Activated T-cell treated with anti-CD3 and anti-CD28 coated beads for 1 hour (primary cell): ENCODE data around the gene PCSK5.
"Not testable (repeated sequence)": the region's sequence is repeated elsewhere in the genome, so short reads cannot be mapped to it uniquely, and the experiment has no call there.

ENCODE experiments used
- DNase-seq: peaks from one replicate; pipeline ENCODE4 v3.0.0-alpha.2; 2020; ENCODE audit warnings: low read depth

PCSK5 gene

GRCh38 chr9:75963321-75963720 is 72.8 kb downstream of the PCSK5 start:
- not testable (repeated sequence) for DNase-seq

DNA sequence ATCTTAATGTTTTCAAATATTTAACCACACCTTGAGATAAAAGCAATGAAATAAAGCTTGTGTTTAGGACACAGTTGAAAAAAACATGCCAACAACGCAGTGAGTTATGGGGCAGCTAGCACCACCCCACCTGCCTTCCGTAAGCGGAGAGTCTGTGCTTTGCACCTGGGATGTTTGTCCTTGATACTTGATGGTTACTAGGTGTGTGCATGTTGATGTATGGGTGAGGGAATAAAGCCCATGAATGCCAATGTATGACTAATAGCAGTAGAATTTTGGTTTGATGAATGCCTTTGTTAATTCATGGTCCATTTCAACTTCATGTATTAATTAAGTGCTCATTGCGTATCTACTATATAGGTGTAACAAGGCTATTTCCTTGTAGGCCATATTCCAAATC is 74.0 kb downstream of the PCSK5 start:
- no peak for DNase-seq

- no peak for DNase-seq
These were observed 74.8 kb downstream of the PCSK5 start for GRCh38 chr9:75965231-75965630.

- DNase-seq: no peak
These were observed 77.1 kb downstream of the PCSK5 start for GRCh38 chr9:75967556-75967955.

- no peak for DNase-seq
These were observed 83.7 kb downstream of the PCSK5 start for GRCh38 chr9:75974016-75974766.

DNA sequence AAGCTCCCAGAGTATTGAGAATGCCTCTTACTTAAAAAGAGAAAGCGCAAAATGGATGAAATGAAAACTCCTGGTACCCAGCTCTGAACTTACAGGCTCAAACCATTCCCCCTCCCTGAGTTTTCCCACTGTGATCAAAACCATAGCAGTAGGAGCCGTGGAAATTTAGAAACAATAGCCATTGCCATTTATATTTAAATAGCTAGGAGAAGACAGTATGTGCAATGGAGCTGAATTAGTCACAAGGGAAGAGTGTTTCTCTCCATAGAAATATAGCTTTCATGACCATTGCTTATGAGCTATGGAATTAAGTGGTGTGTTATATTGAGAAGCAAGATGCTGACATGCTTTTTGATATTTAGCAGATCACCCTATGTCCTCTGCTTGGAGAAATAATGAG is 84.6 kb downstream of the PCSK5 start:
- DNase-seq: no peak

- no peak for DNase-seq
These were observed 86.1 kb downstream of the PCSK5 start for GRCh38 chr9:75976549-75976948.

- no peak for DNase-seq
These were observed 88.9 kb downstream of the PCSK5 start for GRCh38 chr9:75979362-75979761.

GRCh38 chr9:75983319-75984045 is 93.0 kb downstream of the PCSK5 start:
- no peak for DNase-seq

DNA sequence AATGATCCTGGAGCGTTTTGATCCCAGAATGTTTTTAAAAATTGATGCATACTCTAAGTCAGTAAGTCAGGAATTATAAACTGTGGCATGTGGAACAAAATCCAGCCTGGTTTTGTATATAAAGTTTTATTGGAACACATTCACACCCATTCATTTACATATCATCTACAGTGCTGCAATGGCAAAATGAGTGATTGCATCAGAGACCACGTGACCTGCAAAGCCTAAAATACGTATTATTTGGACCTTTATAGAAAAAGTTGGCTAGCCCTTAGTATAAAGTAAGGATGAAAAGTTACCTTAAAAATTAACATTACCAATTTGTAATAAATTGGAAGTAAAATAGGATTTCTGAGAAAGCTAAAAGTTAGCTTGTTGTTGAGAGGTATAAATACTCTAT is 95.0 kb downstream of the PCSK5 start:
- no peak for DNase-seq

GRCh38 chr9:75988663-75989062 is 98.2 kb downstream of the PCSK5 start:
- DNase-seq: no peak

DNA sequence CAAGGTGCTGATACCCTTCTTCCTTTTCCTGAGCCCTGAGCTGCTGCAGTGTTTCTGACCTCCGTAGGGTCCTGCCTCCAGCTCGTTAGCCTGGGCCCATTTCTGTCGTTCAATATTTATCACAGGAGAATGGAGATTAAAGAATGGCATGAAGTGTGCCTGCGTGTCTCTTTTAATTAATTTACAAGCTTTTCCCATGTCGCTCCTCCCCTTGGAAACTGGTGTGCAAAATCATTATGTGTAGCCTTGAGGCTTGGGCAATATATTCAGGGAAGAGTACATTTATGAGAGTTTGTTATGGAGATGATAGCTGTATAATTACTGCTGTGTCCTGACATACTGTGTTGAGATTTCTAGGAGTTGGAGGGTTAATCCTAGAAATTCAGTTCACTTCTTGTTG is 99.7 kb downstream of the PCSK5 start:
- no peak for DNase-seq

DNA sequence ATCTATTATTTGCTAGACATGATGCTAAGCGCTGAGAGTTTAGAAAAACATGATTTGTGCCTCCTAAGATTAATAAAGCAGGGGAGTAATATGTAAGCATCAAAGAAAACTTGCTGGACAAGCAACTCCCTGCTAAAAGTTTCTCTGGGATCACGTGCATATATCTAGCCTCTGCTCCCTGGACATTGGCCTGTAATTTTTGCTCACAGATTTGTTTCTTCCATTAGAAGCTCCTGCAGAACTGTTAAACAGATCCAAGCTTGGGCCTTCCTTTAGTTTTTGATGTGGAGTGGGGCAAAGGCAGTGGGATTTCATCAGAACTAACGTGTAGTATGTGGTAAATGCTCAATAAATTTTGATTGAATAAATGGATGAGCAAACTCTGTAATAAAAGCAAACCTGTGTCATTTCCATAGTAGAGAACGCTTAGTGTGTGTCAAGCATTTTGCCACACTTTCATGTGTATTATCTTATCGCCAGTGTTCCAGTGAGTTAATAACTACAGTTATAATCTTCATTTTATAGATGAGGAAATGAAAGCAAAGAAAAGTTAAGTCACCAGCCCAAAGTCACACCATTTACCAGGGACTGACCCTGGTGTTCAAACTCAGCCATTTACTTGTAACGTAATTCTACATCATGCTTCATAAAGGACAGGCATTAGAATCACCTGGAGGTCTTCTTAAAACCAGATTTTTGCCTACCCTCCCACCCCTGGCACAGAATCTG is 100.3 kb downstream of the PCSK5 start:
- DNase-seq: no peak

DNA sequence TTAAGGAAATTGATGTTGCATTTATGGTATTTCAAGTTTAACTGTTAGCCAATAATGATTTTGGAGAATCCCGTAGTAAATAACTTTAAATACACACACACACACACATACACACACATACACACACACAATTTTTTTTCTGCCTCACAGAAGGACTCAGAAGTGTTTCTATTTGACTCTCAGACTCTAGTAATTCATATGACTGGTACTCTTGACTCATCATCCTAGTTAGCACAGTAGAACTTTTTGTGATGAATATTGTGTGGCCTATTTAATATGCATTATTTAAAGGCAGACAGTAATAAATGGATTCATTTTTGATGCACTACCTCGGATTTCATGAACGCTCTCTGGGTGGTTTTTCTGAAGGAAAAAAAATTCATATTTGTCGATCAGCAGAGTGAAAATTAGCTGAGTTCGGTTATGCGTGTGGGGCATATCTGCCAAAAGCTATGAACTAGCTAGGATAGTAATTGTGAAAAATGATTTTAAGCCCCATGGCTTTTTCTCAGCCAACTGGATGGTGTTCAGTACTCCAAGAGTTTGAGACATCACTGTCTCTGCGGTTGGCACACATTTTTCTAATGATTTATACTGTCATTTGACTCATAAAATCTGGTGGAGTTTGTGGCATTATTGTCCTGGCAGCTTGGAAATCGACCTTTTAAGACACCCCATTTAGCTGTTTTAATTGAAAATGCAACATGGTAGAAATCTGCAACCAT is 102.2 kb downstream of the PCSK5 start:
- no peak for DNase-seq

DNA sequence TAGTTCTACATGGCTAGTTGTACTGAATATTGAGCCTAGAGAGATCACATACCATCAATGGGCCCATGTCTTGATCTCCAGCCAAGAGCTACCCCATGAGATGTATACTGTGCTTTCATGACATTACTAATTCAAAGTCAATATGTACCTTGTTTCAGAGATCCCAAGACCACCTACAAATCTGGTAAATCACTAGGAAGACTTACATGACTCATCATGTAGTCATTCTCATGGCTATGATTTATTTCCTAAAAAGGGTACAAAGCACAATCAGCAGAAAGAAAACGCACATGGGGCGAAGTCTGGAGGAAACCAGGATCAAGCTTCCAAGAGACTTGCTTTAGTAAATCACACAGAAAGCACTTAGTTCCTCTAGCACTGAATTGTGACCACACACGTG is 103.0 kb downstream of the PCSK5 start:
- no peak for DNase-seq

DNA sequence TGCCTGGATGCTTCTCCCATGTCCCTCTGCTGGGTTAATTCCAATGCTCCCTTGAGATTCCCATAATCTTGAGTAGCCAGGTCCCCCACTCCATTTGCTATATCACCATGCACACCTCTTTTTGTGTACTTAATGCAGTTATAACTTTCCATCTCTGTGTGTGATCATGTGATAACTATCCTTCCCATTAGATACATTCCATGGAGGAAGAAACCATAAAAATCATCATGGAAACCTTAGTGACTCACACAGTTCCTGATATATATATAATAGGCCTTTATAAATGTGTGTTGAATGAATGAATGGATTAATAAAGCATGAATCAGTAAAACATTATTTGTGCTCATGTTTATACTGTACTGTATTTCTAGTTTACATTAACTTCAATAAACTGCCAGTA is 104.6 kb downstream of the PCSK5 start:
- no peak for DNase-seq

DNA sequence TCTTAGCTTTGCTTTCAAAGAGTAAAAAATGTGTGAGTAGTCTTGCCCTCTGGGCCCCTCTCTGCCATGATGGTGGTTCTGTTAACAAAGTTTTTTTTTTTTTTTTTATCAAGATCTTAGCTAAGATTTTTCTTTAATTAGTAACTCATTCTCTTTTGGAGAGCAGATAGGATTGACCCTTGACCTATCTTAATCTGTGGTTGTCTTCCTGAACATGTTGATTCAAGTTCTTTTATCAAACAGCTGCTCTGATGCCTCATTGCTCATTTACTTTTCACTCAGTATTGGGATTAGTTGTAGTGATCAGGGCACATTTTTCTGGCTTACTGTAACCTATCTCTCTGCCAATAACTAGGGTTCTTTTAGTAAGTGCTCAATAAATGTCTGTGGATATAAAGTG is 106.3 kb downstream of the PCSK5 start:
- DNase-seq: no peak

DNA sequence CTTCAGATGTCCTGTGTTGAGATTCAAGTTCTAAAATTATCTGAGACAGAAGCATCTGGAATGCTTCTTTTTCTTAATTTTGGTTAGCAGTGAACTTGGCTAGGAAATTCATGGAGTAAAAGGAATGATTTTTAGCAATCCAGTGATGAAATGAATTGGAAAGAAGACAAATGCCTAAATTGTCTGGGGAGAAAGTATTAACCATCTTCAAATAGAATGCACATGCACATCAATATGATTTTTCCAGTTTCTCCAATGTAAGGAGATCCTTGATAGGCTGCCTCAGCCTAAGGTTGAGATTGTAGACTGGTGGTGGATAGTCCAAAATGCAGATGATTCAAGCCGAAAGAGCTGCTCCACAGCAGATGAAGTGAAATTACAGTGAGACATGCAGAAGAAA is 106.7 kb downstream of the PCSK5 start:
- DNase-seq: no peak

DNA sequence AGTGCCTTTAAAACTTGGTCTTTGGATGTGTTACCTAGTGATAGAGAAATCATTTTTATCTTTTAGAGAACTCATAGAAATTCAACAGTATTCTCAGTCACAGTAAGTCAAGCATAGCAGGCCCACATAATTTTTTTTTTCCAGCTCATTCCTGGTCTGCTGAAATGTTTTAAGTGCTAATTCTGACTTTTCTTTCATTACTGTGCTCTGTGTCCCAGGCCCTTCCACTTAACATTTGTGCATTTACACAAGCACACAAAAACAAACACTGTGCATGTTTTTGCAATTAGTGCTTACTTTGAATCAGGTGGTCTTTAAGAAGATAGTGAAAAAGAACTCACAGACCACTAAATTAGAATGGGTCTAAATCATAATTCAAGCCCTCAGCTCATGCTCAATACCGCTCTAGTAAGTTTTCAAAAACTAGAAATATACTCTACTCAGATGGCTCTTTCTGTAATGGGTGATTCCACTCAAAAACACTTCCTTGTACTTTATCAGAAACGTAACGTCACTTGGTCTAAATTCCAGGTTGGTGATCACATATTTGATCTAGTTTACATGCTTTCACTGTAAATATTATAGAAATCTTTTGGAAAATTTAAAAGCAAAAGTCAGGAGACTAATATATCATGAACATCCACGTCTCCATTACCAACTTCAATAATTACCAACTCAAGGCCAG is 107.8 kb downstream of the PCSK5 start:
- no peak for DNase-seq

GRCh38 chr9:76001459-76001858 is 111.0 kb downstream of the PCSK5 start:
- no peak for DNase-seq

- no peak for DNase-seq
These were observed 112.6 kb downstream of the PCSK5 start for GRCh38 chr9:76003041-76003440.

DNA sequence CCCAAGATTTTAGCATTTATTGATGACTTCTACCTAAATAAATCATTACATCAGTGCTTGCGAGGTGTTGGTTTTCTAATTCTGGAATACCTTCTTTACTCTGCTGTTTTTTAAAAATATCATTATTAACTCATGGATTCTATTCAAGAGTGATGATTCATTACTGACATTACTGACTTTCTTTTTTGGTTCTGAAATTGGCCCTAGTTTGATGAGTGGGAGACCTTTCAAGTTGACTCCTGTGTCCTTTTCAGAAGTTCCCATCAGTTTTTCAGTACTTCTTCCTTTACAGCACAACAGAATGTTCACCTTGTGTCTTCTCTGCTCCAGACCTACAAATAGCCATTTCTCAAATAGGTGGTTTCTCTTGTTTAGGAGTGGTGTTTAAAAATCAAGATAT is 114.1 kb downstream of the PCSK5 start:
- DNase-seq: no peak
